VCaP (cell line): Measurements from ENCODE around the gene CLINT1.
A peak's percentile ranks its signal among the peaks of the same experiment; 100 is the strongest.

ENCODE experiments used
- H3K27ac ChIP-seq: fragments of 450-650 bp; 2 replicates; pipeline ENCODE4 v1.5.1; 2017
- TF ChIP-seq, protein P1 (sequence below): fragments of 450-650 bp; conservative IDR thresholded peaks from 2 replicates; pipeline ENCODE4 v1.5.1; 2017; ENCODE audit warnings: mild to moderate bottlenecking, moderate library complexity

Gene CLINT1

DNA sequence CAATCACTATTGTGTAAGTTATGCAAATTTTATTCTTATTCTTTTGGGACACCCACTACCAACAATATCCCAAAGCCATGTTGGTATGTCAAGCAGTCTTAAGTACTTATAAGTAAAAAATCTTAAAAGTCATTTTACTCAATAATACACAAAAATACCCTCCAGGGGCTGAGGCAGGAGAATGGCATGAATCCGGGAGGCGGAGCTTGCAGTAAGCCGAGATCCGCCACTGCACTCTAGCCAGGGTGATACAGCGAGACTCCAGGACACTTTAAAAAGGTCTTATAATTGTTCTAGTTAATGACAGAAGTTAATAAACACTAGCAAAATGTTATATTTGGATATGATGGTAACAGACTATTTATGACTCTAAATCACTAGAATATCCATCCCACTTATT lies 16.8 kb downstream of the CLINT1 start:
- H3K27ac ChIP-seq = peak overlapping the region; percentile 60
- TF ChIP-seq, protein P1, sequence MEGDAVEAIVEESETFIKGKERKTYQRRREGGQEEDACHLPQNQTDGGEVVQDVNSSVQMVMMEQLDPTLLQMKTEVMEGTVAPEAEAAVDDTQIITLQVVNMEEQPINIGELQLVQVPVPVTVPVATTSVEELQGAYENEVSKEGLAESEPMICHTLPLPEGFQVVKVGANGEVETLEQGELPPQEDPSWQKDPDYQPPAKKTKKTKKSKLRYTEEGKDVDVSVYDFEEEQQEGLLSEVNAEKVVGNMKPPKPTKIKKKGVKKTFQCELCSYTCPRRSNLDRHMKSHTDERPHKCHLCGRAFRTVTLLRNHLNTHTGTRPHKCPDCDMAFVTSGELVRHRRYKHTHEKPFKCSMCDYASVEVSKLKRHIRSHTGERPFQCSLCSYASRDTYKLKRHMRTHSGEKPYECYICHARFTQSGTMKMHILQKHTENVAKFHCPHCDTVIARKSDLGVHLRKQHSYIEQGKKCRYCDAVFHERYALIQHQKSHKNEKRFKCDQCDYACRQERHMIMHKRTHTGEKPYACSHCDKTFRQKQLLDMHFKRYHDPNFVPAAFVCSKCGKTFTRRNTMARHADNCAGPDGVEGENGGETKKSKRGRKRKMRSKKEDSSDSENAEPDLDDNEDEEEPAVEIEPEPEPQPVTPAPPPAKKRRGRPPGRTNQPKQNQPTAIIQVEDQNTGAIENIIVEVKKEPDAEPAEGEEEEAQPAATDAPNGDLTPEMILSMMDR = no peak

DNA sequence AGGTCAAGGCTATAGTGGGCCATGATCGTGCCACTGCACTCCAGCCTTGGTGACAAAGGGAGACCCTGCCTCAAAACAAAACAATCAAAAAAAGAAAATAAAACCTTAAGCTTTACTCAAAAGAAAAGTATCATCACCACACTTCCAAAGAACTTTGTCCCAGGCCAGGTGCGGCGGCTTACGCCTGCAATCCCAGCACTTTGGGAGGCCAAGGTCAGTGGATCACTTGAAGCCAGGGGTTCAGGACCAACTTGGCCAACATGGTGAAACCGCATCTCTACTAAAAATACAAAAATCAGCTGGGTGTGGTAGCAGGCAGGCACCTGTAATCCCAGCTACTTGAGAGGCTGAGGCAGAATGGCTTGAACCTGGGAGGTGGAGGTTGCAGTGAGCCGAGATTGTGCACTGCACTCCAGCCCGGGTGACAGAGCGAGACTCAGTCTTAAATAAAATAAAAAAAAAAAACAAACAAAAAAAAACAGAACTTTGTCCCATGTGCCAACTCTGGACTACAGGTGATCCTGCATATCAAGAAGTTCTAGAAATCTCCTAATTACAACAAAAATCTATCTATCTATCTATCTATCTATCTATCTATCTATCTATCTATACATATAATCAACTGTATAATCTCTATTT lies 19.7 kb downstream of the CLINT1 start:
- H3K27ac ChIP-seq = no peak overlapping the region
- TF ChIP-seq, protein P1 = no peak

DNA sequence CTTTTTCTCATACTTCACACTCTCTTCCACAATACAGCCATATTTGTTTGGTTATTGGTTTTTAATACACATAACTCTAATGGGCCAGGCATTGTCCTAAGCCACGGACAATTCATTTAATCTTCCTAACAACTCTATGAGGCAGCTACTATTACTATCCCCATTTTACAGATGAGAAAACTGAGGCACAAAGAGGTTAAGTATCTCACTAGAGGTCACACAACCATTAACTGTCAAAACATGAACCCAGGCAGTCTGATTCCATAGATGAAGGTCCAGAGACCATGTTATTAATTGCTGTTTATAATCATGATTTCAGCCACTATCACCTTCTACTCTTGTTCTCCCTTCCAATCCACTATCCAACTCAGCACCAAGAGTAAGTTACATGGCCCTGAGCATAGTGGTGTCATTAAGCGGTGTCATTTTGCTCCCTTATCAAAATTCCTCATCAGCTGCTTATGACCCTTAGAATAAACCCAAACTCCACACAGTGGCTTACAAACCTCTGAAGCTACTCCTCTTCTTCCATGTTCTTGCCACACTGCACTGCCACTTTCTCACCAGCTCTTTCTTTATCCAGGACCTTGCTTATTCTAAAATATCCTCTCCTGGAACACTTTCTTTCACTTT lies 22.7 kb downstream of the CLINT1 start:
- TF ChIP-seq, protein P1 = no peak
- H3K27ac ChIP-seq = no peak overlapping the region

DNA sequence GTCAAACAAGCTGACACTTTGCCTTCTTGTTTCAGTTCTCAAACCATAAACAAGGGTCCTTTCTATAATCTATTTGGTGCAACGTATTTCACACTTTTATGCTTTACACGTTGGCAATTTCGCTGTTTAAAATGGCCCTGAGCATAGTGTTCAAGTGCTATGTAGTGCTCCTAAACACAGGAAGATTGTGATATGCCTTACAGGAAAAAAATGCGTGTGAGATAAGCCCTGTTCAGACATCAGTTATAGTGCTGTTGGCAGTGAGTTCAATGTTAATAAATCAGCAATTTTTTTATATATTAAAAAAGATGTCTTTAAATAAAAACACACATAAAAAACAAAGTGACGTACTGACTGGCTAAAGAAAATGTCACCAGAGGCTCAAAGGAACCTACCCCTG lies 23.9 kb downstream of the CLINT1 start:
- H3K27ac ChIP-seq = no peak overlapping the region
- TF ChIP-seq, protein P1 = no peak

DNA sequence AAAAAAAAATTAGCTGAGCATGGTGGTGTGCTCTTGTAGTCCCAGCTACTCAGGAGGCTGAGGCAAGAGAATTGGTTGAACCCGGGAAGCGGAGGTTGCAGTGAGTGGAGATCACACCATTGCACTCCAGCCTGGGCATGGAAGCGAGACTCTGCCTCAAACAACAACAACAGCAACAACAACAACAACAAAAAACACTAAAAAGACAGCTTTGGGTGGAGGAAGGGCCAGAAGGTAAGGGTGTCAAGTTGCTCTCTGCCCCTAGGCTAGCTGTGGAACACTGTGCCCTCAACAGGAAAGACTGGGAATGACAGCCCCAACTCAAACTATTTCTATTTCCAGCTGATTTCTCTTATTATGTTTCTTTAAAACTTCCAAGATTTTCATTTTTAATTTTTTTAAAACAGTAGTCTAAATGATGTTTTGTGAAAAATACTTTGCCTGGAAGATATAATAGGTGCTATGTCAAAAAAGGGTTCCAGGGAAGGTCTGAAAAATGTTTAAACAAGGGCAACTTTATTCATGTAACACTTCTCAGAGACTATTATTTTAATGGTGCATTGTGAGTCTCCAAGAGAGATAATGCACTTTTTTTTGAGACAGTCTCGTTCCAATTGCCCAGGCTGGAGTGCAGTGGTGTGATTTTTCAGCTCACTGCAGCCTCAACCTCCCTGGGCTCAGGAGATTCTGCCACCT lies 29.9 kb downstream of the CLINT1 start:
- TF ChIP-seq, protein P1 = no peak
- no peak overlapping the region for H3K27ac ChIP-seq

DNA sequence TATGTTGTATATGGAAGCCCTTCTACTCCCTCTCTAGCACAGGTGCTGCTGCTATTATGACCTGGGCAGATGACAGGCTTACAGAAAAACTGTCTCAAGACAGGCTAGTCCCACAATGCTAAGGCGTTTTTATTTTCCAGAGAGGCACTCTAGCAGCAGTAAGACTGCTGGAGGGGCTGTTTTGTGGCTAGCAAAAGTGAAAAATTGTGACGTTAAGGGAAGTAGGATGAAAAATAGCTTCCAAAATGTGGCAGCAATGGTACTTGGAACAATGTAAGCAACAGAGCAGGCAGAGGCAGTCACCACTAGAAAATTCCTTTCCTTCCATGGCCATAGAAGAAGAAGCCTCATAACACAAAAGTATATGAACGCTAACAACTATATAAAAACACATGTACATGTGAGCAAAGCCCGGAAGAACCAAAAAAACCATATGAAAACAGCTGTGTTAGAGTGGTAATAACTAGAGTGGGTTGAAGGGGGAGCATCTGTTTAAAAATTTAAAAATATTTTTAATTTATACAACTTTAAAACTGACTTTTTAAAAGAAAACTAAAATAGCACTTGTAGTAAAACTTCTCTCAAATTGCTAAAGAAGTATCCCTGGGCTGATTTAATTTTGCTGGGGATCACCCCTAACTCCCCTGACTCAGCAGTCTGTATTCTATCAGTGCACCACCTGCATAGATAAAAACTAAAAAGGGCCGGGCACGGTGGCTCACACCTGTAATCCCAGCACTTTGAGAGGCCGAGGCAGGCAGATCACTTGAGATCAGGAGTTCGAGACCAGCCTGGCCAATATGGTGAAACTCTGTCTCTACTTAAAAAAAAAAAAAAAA lies 30.6 kb downstream of the CLINT1 start:
- no peak overlapping the region for H3K27ac ChIP-seq

More for the DNA sequence above, 30.6 kb downstream of the CLINT1 start:
- TF ChIP-seq, protein P1 = no peak
